ENCODE results near the gene RNF126.
A peak's percentile ranks its signal among the peaks of the same experiment; 100 is the strongest.
"Not testable (repeated sequence)": the region's sequence is repeated elsewhere in the genome, so short reads cannot be mapped to it uniquely, and the experiment has no call there.

The RNF126 gene

DNA sequence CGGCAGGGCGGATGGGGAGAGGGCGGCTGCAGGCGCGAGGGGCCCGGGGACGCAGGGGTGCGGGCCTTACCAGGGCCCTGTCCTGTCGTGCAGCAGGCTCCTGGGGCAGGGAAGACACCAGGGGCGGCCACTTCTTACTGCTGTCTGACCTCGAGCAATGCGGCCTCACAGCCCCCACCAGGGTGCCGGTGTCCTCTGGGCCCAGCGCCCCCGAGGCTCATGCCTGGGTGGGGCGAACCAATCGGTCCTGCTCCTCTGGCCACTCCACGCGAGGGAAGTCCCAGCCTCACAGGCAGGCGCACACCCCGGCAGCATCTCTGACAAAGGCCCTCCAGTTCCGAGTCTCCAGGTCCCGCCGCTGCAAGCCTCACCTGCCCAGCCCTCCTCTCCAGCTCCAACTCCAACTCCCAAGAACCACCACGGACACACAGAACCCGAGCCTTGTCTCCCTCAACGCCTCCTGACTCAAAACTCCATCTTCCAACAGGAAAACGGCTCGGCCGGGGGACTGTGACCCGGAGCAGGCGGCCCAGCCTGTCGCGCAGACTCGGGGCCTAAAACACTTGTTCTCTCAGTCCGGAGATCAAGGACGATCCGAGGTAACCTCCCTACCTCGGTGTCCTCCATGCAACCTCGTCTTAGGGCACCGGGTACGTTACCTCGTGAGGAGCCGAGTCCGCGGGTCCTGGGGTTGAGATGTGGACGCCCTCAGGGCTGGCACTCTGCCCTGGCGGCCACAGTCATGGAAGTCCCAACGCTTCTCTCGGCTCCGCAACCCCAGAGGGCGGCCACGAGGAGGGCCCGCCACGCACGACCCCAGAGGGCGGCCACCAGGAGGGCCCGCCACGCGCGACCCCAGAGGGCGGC is 16.9 kb downstream of the RNF126 start:
- DNase-seq, result no peak

DNA sequence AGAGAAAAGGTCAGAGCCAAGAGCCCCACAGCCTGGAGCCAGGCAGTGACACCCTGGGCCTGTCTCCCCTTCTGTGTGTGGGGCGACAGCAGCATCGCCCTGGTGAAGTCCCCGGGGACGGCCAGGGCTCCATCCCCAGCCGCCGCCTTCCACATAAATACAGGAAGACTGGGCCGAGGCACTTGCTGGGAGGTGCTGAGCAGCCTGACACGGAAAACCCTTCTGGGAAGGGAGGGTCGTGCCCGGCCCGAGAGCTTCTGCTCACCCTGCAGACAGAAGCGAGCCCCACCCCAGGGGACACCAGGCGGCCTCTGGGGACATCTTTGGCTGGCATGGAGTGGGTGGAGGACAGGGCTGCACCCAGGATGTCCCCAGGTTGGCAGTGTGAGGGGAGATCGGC is 18.2 kb downstream of the RNF126 start:
- DNase-seq, result no peak

DNA sequence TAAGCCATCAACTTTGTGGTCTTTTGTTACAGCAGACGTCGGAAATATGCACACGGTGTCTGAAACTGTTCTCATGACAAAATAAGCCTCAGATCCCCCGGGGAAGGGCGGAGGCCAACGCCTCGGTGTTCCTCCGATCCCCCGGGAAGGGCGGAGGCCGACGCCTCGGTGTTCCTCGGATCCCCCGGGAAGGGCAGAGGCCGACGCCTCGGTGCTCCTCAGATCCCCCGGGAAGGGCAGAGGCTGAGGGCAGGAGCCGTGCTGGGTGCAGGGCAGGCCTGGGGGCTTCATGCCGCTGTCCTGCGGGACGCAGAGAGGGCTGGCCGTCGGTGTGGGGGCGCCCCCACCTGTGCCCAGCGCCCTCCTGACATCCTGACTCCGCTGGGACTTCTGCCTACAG is 18.7 kb downstream of the RNF126 start:
- DNase-seq, result no peak

DNA sequence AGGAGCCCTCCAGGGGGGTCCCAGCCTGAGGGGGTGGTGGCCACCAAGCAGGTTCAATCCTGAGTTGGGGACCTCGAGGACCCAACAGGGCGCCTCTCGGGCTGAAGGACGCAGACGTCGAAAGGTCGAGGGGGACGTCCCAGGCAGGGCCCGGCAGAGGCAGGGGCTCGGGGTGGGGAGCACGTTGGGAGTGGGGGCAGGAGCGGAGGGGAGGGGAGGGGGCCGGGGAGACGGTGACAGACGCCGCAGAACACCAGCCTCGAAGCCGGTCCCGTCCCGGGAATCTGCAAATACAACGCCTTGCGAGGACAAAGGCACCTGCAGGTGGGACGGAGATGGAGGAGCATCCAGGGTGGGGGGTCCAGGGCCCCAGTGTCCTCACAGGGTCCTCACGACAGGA is 19.3 kb downstream of the RNF126 start:
- DNase-seq, result no peak

DNA sequence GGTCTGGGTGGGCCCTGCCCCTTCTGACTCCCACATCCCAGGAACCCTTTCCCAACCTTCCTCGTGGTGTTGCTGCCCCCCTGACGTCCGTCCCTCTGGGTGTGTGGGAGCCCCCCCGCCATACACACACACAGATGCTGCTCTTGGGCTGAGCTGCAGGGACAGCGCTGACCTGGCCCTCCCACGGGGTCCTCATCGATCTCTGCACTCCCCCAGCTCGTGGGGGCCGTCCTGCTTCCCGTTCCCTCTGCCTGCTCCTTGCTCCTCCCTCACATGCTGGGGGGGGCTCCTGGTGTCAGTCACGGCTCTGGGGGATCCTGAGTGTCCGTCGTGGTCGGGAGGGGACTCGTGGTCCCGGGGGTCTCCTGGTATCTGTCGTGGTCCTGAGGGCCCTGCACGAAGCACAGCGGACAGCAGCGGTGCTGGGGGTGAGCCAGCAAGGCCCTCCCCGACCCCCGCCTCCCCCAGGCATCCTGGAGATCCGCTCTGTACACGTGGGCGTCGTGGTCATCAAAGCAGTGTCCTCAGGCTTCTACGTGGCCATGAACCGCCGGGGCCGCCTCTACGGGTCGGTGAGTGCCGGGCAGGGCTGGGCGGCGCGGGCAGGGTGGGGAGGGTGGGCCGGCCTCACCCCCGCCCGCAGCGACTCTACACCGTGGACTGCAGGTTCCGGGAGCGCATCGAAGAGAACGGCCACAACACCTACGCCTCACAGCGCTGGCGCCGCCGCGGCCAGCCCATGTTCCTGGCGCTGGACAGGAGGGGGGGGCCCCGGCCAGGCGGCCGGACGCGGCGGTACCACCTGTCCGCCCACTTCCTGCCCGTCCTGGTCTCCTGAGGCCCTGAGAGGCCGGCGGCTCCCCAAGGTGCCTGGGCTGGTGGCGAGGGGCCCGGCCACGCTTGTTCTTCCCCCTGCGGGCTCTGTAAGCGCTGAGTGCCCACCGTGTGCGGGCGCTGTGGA is 20.0 kb downstream of the RNF126 start:
- no peak for DNase-seq

DNA sequence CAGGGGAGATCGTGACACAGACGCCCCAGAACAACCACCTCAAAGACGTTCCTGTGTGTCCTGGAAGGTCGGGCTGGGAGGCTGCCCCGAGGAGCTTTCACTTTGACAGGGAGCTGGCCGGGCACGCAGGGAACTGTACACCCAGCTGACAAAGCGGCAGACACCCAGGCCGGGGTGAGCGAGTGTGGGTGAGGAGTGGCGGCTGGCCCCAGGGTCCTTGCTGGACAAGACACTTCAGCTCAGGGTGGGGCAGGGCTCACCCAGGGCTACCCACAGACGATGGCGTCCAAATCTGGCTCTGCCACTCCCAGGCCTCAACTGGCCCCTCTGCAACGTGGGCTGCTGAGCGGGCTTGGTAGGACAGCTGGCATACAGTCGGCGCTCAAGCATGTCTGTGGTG is 21.3 kb downstream of the RNF126 start:
- no peak for DNase-seq

DNA sequence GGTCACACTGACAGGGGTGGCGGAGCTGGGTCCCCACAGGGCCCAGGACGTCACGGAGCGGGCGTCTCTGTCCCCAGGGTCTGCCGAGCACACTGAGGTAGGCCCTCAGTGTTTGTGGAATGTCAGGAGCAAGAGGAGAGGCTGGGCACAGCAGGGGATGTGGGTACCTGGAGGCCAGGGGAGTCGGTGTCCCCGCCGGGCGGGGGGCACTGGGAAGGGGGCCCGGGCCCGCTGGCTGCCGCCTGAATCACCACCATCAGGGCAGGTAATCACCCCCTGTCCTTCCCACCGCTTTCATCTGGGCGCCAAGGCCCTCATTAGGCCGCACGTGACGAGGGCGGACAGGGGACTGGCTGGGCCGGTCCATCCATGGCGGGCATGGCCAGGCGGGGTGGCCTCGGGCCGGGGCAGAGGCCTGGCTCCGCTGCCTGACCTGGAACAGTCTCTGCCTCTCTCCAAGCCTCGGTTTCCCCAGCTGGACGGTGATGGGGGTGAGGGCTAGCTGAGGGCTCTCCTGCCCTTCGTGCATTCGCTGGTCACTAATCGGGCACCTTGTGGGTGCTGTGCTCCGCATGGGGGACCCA is 22.3 kb downstream of the RNF126 start:
- no peak for DNase-seq

DNA sequence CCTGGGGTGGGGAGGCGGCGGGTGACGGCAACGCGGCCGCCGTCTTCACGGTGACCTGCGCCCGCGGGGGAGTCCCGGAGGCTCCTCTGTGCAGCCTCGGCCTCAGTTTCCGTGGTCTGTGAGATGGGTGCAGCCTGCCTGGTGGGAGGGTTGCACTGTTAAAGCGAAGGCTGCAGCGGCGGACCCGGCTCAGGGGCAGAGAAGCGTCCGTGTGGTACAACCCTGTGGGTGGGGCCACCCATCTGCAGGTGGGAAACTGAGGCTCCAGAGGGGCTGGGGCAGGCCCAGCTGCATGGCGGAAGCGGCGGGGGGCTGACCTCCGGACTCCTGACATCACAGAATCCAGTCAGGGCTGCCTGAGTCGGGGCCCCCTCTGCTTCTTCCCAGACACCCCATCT is 22.9 kb downstream of the RNF126 start:
- DNase-seq, result no peak

DNA sequence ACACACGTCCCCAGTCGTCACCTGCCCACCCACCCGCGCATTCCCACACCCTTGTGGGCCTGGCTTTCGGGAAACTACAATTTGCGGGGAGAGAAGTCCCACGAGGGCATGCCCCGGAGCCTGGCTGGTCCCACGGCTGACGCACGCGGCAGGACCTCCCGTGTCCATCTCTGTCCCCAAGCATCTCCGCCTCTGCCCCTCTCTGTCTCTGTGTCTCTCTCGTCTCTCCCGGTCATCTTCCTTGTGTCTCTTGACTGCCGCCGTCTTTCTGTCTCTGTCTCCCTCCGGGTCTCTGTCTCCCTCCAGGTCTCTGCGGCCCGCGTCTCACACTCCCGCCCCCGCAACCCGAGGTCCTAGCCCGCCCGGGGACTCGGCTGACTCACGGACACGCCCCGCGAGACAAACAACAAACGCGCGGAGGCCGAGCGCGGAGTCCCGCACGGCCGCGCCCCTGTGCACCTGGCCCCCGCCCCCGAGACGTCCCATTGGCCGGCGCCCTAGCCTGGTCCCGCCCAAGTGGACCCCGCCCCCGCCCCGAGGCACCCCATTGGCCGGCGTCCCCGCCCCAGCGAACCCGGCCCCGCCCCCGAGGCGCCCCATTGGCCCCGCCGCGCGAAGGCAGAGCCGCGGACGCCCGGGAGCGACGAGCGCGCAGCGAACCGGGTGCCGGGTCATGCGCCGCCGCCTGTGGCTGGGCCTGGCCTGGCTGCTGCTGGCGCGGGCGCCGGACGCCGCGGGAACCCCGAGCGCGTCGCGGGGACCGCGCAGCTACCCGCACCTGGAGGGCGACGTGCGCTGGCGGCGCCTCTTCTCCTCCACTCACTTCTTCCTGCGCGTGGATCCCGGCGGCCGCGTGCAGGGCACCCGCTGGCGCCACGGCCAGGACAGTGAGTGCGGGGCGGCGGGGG is 23.5 kb downstream of the RNF126 start, which contains the start of gene FGF22:
FGF22 (plus strand) TSS at position 627 of the 908 bp plus-strand sequence; CDS start at position 674, 47 bp downstream.
- peak; percentile 96 for DNase-seq

DNA sequence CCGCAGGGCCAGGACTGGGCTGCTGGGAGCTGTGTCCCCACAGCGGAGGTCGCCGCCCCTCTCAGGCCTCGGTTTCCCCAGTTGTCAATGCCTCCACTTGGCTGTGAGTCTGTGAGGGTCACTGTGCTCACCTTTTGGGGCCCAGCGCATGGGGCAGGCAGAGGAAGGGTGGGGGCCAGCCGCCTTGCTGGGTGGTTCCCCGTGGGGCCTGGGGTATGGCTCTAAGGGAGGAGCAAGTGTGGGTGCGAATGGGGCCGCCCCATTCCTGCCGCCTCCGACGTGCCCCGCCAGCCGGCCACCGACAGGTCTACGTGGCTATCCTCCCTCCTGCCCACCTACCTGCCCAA is 24.1 kb downstream of the RNF126 start:
- DNase-seq, result no peak

DNA sequence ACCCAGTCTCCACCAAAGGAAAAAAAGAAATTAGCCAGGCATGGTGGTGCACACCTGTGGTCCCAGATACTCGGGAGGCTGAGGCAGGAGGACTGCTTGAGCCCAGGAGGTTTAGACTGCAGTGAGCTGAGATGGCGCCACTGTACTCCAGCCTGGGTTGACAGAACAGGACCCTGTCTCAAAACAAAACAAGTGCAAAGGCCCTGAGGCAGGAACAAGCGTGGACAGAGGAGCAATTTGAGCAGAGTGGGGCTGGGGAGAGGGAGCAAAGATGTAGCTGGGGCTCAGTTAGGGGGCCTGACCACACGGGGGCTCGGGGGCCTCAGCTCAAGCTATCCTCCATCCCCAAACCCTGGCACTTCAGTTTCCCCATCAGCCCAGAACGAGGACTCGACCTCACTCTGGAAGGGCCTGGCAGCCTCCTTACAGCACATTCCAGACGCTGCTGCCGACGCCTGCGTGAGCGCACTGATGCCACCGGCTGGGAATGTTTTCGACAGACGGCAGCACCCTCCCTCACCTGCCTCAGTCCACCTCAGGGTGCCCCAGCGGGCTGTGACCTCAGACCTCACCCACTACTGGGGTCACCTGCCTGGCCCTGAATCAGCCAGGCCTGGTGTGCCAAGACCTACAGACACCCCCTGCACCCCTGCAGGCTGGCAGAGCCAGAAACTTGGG is 27.9 kb downstream of the RNF126 start:
- no peak for DNase-seq

DNA sequence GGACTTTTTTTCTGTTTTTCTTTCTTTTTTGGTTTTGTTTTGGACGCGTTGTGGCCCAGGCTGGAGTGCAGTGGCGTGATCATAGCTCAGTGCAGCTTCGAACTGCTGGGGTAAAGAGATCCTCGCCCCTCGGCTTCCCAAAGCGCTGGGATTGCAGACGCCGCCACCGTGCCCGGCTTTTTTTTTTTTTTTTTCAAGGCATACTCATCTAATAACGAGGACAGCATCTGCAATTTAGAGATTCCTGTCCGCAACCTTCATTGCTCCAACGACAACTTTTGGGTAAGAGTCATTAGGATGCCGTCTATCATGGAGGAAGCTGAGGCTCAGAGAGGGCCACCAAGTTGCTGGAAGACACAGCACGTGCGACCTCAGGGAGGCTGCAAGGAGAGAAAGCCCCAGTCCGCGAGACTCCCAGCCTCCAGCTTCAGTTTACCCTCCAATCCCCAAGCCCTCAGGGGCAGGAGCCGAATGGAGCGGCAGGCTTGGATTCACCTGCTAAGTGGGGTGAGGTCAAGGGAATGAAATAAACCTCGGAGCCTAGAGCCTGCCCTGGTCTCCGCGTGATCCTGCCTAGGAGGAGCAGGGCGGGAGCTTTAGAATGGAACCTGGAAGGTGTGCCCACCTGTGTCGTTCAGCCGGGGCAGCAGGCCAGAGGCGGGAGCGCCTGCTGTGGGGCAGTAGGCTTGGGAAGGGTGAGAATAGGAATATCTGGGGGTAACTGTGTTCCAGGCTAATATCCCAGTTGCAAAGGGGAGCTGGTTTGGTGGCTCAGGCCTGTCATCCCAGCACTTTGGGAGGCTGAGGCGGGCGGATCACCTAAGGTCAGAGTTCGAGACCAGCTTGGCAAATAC is 29.0 kb downstream of the RNF126 start:
- no peak for DNase-seq

DNA sequence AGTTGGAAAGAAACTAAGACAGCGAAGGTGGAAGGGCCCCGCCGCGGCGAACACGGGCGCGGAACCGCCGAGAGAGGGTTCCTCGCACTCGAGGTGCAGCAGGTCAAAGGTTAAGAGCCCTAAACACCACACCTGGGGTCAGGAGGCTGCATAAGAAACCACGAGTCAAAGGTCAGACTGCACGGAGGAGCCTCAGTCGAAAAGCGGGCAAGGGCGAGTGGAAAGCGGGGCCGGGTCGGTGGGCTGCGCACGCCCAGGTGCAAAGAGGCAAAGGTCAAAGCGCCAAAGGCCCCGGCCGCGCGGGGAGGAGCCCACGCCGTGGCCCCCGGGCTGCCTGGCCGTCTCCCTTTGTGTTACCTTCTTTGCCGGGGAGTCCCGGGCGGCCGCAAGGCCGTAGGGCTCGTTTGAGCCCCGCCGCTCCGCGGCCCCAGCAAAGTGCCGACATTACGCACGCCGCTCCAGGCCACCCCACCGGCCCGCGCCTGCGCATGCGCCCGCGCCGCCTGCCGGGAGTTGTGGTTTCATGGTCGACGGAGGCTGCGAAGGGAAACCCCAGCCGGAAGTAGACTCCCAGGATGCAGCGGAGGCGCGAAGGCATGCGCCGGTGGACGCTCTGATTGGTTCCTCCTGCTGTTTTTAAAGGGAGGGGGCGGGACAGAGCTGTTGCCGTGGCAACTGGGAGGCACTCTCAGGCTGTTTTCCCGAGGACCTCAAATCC is 29.8 kb downstream of the RNF126 start, which contains the start of gene POLRMT:
POLRMT (minus strand) TSS at position 470 of the 718 bp plus-strand sequence; CDS start at position 445, 25 bp downstream.
- peak; percentile 94 for DNase-seq

DNA sequence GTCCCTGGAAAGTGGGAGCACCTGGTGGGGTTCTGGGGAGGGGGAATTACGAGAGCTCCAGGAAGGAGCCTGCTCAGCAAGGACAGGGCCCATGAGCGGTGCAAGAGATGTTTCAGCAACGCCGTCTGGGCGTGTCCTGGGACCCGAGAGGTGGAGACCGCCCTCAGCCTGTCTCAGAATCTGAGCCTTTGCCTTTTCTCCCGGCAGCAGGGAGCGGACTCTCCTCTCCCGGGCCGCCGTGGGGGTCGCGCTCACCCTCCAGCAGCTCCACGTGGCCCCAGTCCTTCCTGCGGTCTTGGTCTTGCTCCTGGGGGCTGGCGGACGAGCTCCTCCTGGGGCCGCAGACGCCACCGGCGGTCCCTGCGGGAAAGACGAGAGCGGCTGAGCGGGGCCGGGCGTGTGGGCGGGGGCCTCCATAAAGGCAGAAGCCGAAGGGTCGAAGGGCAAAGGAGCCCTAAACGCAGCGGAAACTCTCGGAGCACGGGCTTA is 30.4 kb downstream of the RNF126 start:
- peak; percentile 57 for DNase-seq

DNA sequence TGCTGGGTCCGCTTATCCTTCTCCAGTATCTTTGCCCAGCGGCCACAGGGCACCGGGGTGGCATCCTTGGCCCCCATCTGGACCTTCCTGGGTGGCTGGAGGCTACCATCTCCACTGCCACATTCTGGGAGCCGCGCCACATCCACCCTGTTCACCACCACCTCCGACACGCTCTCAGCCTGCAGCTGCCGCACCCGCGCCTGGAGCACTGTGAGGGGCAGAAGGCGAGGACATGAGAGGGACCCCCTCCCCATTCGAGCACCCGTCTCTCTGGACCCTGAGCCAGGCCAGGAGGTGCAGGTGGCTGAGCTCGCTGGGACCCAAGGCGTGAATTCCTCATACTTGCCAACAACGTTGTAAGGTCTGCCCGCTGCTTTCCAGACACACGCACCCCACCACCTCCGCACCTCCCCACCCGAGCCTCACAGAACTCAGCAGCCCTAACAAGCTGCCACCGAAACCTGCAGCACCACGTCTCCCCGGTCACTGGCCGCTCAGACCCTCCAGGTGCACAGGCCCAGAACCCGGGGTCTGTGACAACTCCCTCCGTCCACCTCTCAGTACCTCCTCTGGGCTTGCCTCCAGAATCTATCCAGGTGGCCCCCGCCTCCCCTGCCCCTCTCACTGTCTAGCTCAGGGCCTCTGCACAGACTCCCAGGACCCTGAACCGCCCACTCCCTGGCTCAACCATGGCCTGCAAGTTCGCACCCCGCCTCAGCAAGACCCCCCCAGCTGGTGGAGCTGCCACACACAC is 32.9 kb downstream of the RNF126 start:
- DNase-seq, result no peak

DNA sequence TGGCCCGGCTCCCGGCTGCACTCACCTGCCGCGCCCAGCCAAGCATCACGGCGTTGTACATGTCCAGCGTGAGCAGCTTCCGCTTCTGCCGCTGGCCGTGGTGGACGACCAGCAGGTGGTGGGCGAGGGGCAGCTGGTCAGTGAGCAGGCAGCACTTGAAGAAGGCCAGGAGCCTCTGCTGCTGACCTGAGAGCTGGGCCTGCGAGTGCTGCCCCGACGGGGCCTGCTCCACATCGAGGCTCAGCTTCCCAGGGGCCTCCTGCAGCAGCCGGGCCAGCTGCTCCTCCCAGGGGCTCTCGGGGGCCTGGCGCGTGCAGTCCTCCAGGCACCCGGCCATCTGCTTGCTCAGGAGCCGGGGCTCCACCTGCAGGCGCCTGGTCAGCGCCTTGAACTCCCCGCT is 33.5 kb downstream of the RNF126 start:
- not testable (repeated sequence) for DNase-seq

DNA sequence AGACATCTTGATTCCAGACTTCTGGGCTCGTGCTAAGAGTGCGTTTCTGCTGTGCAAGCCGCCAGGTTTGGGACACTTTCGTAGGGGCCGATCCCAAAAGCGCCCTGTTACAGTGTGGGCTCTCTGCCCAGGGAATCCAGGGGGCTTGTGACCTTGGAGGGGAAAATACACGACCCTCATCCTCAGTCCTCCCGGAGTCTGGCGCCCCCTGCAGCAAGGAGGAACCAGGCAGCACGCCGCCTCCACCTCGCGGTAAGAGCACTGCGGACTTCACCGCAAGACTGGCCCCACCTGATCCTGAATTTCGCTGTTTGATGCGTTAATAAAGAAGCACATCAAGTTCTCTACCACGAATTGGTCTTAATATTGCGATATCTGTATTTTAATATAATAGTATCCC is 34.8 kb downstream of the RNF126 start:
- DNase-seq, result peak; percentile 36

DNA sequence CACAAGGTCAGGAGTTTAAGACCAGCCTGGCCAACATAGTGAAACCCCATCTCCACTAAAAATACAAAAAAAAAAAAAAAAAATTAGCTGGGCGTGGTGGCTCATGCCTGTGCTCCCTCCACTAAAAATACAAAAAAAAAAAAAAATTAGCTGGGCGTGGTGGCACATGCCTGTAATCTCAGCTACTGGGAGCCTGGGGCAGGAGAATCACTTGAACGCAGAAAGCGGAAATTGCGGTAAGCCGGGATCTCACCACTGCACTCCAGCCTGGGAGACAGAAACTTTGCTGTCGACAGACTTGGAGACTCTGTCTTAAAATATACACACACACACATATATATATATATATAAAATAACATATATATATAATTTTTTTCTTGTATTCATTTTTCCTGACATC is 36.4 kb downstream of the RNF126 start:
- not testable (repeated sequence) for DNase-seq

DNA sequence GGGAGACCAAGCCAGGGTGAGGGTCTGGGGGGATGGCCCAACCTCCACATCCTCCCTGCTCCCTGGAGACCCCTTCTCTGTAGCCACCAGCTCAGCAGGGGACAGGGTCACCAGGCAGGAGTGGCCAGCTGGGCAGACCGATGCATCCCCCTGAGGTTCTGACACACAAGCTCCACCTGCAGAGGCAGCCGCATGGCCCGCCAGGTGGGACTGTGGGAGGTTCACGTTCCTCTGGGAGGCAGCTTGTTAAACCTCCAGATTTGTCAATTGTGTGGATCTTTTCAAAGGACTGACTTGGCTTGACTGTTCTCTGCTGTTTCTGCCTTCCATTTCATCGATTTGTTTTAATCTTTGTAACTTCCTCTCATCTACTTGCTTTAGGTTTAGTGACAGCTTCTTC is 37.8 kb downstream of the RNF126 start:
- DNase-seq, result no peak
